Smooth muscle cell (in vitro differentiated cells): Measurements from ENCODE around the gene TEKT1. TPM values are rescaled to one million over a fixed set of nuclear protein-coding genes. Genes with fewer than 3 reads are reported as not detected.

Source experiments
- DNase-seq: peaks from one replicate; lab custom pipeline; 2025; ENCODE audit not compliant: unreplicated experiment; lab: John Stamatoyannopoulos, UW
- H2AFZ ChIP-seq: fragments of 200-600 bp; sonication (generic); 2 replicates; pipeline ENCODE4 v1.6.0; 2016; ENCODE audit warnings: antibody characterized with exemption, low read depth, mild to moderate bottlenecking
- H3F3A ChIP-seq: fragments of 200-600 bp; sonication (generic); 2 replicates; pipeline ENCODE4 v1.6.0; 2017; ENCODE audit warnings: antibody characterized with exemption, low read depth
- H3K27ac ChIP-seq: fragments of 200-600 bp; sonication (generic); 2 replicates; pipeline ENCODE4 v1.5.1; 2016; ENCODE audit warnings: low read depth, mild to moderate bottlenecking
- H3K27me3 ChIP-seq: fragments of 200-600 bp; sonication (generic); 2 replicates; pipeline ENCODE4 v1.6.1; 2016; ENCODE audit warnings: low read depth, mild to moderate bottlenecking
- H3K36me3 ChIP-seq: fragments of 200-600 bp; sonication (generic); 2 replicates; pipeline ENCODE4 v1.5.1; 2016; ENCODE audit warnings: low read depth
- H3K4me1 ChIP-seq: fragments of 200-600 bp; sonication (generic); 2 replicates; pipeline ENCODE4 v1.5.1; 2016; ENCODE audit warnings: low read depth
- H3K4me2 ChIP-seq: fragments of 200-600 bp; sonication (generic); 2 replicates; pipeline ENCODE4 v1.6.0; 2016; ENCODE audit warnings: mild to moderate bottlenecking
- H3K4me3 ChIP-seq: fragments of 200-600 bp; sonication (generic); 2 replicates; pipeline ENCODE4 v1.5.1; 2016; ENCODE audit warnings: mild to moderate bottlenecking
- H3K79me2 ChIP-seq: fragments of 200-600 bp; sonication (generic); 2 replicates; pipeline ENCODE4 v1.6.0; 2016; ENCODE audit warnings: low read depth, mild to moderate bottlenecking
- H3K9ac ChIP-seq: fragments of 200-600 bp; sonication (generic); 2 replicates; pipeline ENCODE4 v1.6.0; 2016; ENCODE audit warnings: low read depth
- H3K9me3 ChIP-seq: fragments of 200-600 bp; sonication (generic); replicated peaks from 2 replicates; pipeline ENCODE4 v1.5.1; 2016; ENCODE audit warnings: low read depth
- H4K20me1 ChIP-seq: fragments of 200-600 bp; sonication (generic); 2 replicates; pipeline ENCODE4 v1.6.0; 2016; ENCODE audit warnings: low read depth
- WGBS: methylation state at CpG from one replicate; pipeline ENCODE4 v1.1.7; 2016; ENCODE audit warnings: low lambda C conversion rate; 5-methylcytosine and 5-hydroxymethylcytosine counted together
- polyA plus RNA-seq: library from polyadenylated mRNA; unstranded; fragments of >200 nt; fragmentation: Nextera tagmentation; extraction: Ambion mirVana; gene quantifications from 2 replicates; pipeline ENCODE4 v1.2.1, GENCODE V29; 2016
- total RNA-seq: library from RNA; depleted of rRNA; stranded (reverse); fragments of >200 nt; gene quantifications from 2 replicates; pipeline ENCODE4 v1.2.3, GENCODE V29; 2014
- TF ChIP-seq, protein P1 (sequence below): fragments of 200-600 bp; sonication (generic); IDR thresholded peaks from 2 replicates; pipeline ENCODE4 v1.5.1; 2017; ENCODE audit warnings: borderline replicate concordance, mild to moderate bottlenecking, antibody characterized with exemption; ENCODE audit not compliant: insufficient read depth, poor library complexity, severe bottlenecking

Gene TEKT1
- total and polyA plus RNA-seq, 2 experiments from 2014 or later = not detected

DNA sequence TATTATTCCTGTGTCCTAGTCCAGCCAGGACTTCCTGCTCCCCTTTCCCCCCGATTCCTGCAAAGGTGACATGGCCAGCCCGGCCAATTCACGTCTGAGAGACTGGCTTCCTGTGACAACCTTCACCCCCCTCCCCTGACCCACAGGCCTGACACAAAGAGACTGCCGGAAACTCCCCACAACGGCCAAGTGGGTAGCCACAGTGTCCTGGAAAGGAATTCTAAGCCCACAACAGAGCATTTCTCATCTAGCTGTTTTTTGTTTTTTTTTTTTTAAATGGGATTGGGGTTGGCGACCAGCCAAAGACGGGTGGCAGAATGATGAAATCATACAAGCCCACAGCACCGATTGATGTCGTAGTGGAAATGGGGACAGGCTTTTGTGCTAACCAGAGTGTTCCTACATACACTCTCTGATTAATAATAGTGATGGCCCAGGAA lies 78.5 kb downstream of the TEKT1 start:
- no peaks in the 10 kb centered on the region for H4K20me1 ChIP-seq
- peaks cover 29% of the 10 kb centered on the region for H3K4me1 ChIP-seq
- H3K4me2 ChIP-seq = peak overlapping the region; percentile 76
- H3K4me3 ChIP-seq = no peak overlapping the region
- no peak for DNase-seq
- no peaks in the 10 kb centered on the region for H3K36me3 ChIP-seq
- H3K79me2 ChIP-seq = no peaks in the 10 kb centered on the region
- H3K9ac ChIP-seq = peak overlapping the region; percentile 97
- peak overlapping the region; percentile 12 for H2AFZ ChIP-seq
- no peaks in the 10 kb centered on the region for H3K9me3 ChIP-seq
- TF ChIP-seq, protein P1, sequence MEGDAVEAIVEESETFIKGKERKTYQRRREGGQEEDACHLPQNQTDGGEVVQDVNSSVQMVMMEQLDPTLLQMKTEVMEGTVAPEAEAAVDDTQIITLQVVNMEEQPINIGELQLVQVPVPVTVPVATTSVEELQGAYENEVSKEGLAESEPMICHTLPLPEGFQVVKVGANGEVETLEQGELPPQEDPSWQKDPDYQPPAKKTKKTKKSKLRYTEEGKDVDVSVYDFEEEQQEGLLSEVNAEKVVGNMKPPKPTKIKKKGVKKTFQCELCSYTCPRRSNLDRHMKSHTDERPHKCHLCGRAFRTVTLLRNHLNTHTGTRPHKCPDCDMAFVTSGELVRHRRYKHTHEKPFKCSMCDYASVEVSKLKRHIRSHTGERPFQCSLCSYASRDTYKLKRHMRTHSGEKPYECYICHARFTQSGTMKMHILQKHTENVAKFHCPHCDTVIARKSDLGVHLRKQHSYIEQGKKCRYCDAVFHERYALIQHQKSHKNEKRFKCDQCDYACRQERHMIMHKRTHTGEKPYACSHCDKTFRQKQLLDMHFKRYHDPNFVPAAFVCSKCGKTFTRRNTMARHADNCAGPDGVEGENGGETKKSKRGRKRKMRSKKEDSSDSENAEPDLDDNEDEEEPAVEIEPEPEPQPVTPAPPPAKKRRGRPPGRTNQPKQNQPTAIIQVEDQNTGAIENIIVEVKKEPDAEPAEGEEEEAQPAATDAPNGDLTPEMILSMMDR = no peak
- peak overlapping the region; percentile 100 for H3K27ac ChIP-seq
- peaks cover 16% of the 10 kb centered on the region for H3F3A ChIP-seq
- WGBS = 24% methylated on average over 9 of the region's 9 CpGs
- no peaks in the 10 kb centered on the region for H3K27me3 ChIP-seq

DNA sequence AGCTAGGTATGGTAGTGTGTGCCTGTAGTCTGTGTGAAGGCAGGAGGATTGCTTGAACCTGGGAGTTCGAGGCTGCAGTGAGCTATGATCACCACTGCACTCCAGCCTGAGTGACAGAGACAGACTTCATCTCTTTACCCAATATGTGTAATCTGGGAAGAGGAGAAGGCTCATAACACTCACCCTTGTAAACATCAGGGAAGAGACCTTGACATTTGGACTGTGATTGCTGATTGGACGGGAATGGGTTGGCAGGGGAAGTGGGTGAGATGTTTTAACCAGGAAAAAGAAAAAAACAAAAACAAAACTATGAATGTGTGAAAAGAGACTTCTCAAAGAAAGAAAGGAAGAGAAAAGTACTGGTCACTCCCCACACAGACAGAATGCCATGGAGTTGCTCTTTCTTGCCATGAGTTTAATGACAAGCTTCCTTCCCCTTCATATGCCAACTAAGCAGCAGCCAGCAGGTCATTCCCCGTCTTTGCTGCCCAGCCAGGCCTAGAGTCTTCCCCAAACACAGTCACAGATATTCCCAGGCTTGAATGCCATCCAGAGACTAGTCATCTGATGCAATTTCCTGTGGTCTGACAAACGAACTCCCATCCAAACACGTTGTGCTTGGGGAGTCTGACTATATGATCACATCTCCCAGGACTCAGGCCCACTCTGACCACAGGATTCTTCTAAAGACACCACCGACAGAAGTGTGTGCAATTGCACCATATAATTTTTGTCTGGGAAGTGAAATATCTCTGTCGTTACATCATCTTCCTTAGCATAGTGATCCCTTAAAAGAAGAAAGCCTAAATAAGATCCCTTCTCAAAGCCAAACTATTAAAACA lies 79.2 kb downstream of the TEKT1 start:
- 28% methylated on average over 7 of the region's 7 CpGs for WGBS
- Histone ChIP-seq H3K27me3 (no peaks in the 10 kb centered on the region), H3K36me3 (no peaks in the 10 kb centered on the region), H3K4me3 (no peak overlapping the region), H3K27ac (peak overlapping the region; percentile 100), H3K4me1 (peaks cover 29% of the 10 kb centered on the region), H2AFZ (no peak overlapping the region), H3K4me2 (peak overlapping the region; percentile 76), H3K79me2 (no peaks in the 10 kb centered on the region), H3K9me3 (no peaks in the 10 kb centered on the region), H3F3A (peaks cover 16% of the 10 kb centered on the region), H3K9ac (peak overlapping the region; percentile 97), H4K20me1 (no peaks in the 10 kb centered on the region)
- no peak for DNase-seq
- TF ChIP-seq, protein P1 = no peak

DNA sequence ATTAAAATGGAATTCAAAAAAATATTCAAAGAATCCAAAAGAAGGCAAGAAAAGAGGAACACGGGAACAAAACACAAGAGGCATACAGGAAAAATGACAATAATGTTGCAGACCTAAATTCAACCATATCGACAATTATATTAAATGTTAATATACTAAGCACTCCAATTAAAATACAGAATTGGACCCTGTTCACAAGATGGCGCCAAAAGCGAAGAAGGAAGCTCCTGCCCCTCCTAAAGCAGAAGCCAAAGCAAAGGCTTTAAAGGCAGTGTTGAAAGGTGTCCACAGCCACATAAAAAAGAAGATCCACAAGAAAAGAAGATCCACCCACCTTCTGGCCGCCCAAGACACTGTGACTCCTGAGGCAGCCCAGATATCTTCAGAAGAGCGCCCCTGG lies 82.0 kb downstream of the TEKT1 start:
- Histone ChIP-seq H3K27ac (no peak overlapping the region), H3K27me3 (no peaks in the 10 kb centered on the region), H3K4me2 (no peak overlapping the region), H3F3A (peaks cover 16% of the 10 kb centered on the region), H4K20me1 (no peaks in the 10 kb centered on the region), H3K9ac (no peak overlapping the region), H2AFZ (no peak overlapping the region), H3K36me3 (no peaks in the 10 kb centered on the region), H3K4me1 (peaks cover 19% of the 10 kb centered on the region), H3K9me3 (no peaks in the 10 kb centered on the region), H3K4me3 (no peak overlapping the region), H3K79me2 (no peaks in the 10 kb centered on the region)
- TF ChIP-seq, protein P1 = no peak
- 87% methylated on average over 6 of the region's 6 CpGs for WGBS
- no peak for DNase-seq

DNA sequence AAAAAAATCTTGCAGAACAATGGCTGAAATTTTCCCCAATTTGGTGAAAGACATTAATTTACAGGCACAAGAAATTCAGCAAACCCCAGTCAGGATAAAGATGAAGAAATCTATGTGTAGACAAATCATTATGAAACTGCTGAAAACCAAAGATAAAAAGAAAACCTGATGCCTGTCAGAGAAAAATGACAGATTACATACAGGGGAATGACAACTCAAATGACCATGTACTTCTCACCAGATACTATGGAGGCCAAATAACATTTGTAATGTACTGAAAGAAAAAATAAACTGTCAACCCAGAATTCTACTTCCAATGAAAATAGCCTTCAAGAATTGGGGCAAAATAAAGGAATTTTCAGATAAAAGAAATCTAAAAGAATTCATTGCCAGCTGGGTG lies 82.9 kb downstream of the TEKT1 start:
- Histone ChIP-seq H3K4me2 (no peak overlapping the region), H3K27me3 (no peaks in the 10 kb centered on the region), H3K4me3 (no peak overlapping the region), H3K36me3 (no peaks in the 10 kb centered on the region), H4K20me1 (no peaks in the 10 kb centered on the region), H3K79me2 (no peaks in the 10 kb centered on the region), H3K4me1 (peaks cover 15% of the 10 kb centered on the region), H3K9me3 (no peaks in the 10 kb centered on the region), H3K27ac (no peak overlapping the region), H3F3A (peaks cover 12% of the 10 kb centered on the region), H3K9ac (no peak overlapping the region), H2AFZ (no peak overlapping the region)
- no peak for DNase-seq
- TF ChIP-seq, protein P1 = no peak
